NCI-H1930 (cell line): Measurements from ENCODE around the gene DUSP12.
A peak's percentile ranks its signal among the peaks of the same experiment; 100 is the strongest.
"Not testable (repeated sequence)": the region's sequence is repeated elsewhere in the genome, so short reads cannot be mapped to it uniquely, and the experiment has no call there.

Experiments used
- DNase-seq, 2 experiments: peaks; one replicate each; lab custom pipeline; 2025; lab: John Stamatoyannopoulos, UW

Gene DUSP12

DNA sequence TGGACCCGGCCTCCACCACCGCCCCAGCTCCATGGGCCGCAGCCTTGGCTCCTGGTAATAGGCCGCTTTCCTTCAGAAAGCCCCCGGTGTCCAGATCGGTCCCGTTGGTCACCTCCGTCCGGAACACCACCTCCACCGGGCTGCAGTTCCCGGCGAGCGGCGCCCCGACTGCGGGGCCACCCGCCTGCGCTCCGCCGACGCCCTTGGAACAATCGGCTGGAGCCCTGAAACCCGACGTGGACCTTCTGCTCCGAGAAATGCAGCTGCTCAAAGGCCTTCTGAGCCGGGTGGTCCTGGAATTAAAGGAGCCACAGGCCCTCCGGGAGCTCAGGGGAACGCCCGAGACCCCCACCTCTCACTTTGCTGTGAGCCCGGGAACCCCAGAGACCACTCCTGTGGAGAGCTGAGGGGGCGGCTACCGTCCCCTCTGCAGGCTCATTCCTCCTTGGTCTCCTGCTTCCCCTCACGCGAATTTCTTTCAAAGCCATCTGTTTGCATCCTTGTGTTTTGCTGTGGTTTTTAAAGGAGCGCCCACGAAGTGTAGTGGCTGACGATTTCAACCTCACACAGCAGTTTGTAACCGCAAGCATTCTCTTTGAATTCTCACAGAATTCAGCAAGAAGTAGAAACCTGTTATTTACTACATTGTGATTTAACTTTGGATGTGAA is 22.2 kb upstream of the DUSP12 start:
- no peak for DNase-seq

- DNase-seq: no peak
Observed at GRCh38 chr1:161728376-161729226, 21.0 kb upstream of the DUSP12 start.

- DNase-seq: no peak
Observed at GRCh38 chr1:161730050-161730564, 19.5 kb upstream of the DUSP12 start.

DNA sequence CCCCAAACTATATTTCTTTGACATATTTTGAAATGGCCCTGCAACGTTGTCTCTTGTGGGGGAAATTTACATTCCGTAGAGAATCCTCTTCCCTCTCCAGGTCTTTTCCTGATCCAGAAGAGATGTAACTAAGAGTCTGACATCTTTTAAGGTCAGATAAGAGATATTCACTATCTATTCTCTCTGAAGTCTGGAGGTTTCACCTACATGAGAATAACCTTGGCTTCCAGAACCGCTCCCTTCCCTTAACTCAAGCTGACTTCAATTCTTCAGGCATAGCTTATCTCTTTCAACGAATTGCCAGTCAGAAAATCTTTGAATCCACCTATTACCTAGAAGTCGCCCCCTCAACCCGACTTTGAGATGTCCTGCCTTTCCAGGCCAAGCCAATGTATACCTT is 18.3 kb upstream of the DUSP12 start:
- no peak for DNase-seq

DNA sequence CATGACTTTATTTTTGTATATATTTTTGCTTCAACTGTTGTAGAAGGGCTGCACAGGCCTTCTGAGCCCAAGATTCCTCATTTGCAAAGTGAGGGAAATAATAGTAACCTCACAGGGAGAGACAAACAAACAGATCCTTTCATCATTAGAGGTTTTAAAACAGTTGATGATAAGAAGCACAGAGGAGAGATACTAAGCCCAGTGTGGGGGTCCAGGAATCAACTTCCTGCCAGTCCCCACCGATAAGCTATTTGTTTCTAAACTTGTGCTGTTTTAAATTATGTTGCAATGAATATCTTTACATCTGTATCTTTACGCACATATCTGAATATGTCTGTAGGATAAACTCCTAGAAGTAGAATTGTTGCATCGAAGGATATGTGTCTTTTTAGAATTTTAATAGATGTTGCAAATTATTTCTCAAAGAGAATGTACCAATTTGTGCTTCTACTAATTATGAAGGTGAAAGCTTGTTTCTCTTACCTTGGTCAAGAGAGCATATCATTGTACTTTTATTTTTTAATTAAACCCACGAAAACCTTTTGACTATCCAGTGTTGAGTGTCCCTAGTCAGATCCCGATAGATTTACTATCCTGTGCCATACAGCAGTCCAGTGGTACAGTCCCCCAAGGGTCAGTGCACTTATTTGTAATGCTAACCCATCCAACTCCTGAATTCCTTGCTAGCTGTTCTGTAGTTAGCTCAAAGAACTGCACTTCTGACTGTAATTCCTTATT is 17.4 kb upstream of the DUSP12 start:
- DNase-seq: no peak

DNA sequence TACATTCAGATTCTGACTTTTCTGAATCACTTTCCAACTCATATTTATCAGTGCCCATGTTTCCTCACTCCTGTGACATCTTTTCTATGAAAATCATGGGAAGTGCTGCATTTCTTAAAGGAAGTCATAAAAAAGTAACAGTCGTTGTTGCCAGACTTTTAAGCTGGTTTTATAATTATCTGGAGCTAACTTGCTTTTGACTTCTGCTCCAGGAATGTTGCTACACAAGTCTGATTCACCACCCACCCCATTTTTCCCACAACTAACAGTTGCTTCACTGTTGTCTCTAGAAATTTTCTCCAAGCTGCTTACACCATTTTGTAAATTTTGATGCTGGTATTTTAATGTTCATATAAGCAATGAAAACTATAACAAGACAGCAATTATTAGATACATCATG is 16.1 kb upstream of the DUSP12 start:
- DNase-seq: no peak

DNA sequence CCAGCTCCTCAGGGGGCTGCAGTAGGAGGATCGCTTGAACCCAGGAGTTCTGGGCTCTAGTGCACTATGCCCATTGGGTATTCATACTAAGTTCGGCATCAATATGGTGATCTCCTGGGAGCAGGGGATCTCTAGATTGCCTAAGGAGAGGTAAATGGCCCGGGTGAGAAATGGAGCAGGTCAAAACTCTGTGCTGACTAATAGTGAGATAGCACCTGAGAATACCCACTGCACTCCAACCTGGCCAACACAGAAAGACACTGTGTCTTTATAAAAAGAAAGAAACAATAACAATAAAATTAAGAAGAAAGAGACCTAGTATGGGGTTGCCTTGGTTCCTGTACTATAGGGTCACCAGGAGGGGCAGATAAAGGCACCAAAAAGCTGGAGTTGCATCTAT is 13.7 kb upstream of the DUSP12 start:
- DNase-seq: no peak

- no peak for DNase-seq
Observed at GRCh38 chr1:161736335-161736969, 13.1 kb upstream of the DUSP12 start.

DNA sequence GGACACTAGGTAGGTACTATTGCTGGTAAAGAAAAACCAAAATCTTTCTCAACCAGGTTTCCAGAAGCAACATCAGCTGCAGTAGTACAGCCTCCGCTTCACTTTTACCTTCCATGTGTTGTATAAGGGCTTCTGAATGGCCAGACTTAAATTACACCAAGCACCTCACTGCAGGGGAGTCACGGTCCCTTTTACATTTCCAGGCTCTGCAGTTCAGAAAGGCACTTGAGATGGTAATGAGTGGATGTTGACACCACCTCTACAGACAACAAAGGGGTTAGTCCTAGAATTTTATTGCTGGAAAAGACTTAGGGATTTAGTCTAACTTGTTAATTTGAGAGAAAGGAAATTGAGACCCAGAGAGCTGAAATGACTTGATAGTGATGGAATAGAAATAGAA is 12.0 kb upstream of the DUSP12 start:
- no peak for DNase-seq

DNA sequence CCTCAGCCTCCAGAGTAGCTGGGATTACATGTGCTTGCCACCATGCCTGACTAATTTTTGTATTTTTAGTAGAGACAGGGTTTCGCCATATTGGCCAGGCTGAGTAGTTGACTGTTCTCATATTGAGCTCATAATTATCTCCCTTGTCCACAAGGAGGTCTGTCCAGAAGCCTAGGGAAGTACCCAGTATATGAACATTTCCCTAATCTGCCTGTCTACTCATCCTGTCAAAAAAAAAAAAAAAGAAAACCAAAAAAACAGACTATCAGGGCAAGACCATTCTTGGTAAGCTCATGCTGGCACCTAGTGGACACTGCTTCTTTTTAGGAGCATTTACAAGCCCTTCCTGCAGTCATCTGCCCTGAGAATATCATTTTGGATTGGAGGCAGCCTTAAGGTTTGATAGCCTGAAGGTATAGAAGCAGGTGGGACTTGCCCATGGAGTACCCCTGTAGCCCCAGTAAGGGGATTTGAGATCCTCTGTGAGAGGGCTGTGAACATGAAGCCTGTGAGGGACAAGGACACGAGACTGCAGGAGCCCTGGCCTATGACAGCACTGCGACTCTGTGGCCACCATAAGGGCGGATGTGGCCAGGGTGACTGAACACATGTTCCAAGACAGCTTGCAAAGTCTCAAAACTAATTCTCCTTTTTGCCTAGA is 10.8 kb upstream of the DUSP12 start:
- peak in 1 of 2 experiments; percentile 30 for DNase-seq

DNA sequence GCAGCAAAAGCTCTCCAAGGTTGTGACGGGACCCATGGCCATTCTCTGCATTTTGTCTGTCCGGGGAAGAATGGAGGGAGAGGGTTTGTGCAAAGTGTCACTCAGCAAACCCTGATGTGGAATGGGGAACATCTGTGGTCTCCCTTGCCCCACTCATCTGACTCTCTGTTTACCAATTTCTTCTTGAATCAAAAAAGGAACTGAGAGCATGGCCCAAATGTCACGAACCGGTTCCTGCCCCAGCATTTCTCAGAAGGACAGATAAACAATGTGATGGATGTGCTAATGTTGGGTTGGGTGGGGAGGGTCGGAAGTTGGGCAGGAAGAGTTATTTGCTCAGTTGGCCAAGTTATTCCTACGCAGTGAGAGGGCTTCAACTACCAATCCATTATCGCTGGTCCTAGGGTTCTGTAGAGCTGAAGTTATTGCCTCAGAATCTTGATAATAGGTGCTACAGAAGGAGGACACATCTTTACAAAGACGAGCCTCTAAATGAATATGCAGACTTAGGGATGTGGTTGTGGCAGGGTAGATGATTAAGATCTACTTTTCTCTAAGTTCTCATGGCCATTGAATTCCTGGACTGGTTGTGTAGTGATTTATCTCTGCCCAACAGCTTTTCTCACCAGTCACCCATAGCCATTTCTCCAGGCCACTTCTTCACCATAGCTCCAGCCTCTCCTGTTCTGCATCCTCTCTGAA is 9.6 kb upstream of the DUSP12 start:
- DNase-seq: no peak

DNA sequence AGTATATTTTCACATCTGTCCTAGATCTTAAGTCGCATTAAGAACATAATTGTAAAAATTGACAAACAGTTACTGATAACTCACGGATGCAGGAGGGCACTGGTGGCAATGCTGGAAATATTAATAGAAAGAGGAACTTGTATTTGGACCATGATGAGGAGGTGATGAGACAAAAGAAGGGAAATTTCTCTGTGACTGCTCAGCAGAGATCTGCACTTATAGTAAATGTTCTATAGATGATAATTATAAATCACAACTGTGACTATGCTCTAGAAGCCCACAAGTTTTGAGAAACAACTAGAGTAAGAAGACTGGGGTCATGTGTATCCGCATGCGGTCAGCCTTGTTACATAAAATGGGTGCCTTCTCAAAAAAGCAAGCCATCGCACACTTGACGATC is 8.7 kb upstream of the DUSP12 start:
- no peak for DNase-seq

DNA sequence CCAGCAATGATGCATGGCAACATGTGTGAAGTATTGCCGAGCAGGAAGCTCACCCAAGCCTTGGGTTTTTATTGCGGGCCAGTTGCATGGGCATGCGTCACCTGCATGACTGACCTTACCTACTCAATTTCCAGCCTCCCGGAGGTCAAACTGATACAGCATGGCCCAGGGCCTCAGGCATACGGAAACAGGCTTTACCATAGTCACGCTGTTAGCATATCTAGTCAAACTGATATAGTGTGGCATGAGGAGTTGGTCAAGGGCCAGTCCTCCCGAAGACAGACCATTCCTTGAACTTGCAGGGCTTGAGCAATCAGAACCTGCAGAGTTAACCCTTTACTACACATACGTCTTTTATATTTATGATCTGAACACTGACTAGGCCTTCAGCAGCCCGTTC is 6.4 kb upstream of the DUSP12 start:
- DNase-seq: no peak

- no peak for DNase-seq
Observed at GRCh38 chr1:161747801-161748200, 1.8 kb upstream of the DUSP12 start.

DNA sequence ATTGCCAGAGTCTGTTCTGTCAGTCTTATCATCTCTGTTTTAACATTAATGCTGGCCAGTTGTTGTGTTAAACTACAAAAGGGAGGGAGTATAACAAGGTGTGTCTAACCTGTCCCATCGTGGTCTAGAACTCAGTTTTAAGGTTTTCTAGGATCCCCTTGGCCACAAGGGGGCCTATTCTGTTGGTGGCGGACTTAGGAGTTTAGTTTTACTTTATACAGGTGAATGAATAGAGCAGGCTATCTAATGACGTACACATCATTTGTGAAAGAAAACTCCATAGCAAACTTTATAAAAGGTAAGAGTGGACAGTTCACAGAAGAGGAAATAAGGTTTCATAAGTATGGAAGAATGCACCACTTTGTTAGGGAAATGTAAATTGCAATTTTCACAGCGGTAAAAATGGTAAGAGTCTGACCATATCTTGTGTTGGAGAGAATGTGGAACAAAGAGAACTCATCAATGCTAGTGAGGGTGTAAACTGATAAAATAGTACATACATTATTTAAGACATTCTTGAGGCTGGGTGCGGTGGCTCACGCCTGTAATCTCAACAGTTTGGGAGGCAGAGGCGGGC is 14.0 kb downstream of the DUSP12 start:
- DNase-seq: peak in 1 of 2 experiments; percentile 12

- DNase-seq: peak; percentile 70 to 89
Observed at GRCh38 chr1:161766102-161766981, 16.8 kb downstream of the DUSP12 start, which contains the start of gene ATF6. Gene ATF6 (plus strand): TSS chr1:161766320. CDS start chr1:161766361, 41 bp downstream.

GRCh38 chr1:161768461-161768860 is 18.9 kb downstream of the DUSP12 start:
- no peak for DNase-seq

- DNase-seq: no peak
Observed at GRCh38 chr1:161768986-161769672, 19.5 kb downstream of the DUSP12 start.

DNA sequence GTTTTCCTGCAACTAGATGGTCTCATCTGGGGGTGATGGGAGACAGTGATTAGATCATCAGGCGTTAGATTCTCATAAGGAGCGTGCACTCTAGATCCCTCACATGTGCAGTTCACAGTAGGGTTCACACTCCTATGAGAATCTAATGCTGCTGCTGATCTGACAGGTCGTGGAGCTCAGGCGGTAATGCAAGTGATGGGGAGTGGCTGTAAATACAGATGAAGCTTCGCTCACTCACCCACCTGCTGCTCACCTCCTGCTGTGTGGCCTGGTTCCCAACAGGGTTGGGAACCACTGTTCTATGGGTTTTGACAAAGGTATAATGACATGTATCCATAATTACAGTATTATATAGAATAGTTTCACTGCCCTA is 20.1 kb downstream of the DUSP12 start:
- not testable (repeated sequence) for DNase-seq
